Measurements from ENCODE around the gene ALDH3A1.

The ALDH3A1 gene

DNA sequence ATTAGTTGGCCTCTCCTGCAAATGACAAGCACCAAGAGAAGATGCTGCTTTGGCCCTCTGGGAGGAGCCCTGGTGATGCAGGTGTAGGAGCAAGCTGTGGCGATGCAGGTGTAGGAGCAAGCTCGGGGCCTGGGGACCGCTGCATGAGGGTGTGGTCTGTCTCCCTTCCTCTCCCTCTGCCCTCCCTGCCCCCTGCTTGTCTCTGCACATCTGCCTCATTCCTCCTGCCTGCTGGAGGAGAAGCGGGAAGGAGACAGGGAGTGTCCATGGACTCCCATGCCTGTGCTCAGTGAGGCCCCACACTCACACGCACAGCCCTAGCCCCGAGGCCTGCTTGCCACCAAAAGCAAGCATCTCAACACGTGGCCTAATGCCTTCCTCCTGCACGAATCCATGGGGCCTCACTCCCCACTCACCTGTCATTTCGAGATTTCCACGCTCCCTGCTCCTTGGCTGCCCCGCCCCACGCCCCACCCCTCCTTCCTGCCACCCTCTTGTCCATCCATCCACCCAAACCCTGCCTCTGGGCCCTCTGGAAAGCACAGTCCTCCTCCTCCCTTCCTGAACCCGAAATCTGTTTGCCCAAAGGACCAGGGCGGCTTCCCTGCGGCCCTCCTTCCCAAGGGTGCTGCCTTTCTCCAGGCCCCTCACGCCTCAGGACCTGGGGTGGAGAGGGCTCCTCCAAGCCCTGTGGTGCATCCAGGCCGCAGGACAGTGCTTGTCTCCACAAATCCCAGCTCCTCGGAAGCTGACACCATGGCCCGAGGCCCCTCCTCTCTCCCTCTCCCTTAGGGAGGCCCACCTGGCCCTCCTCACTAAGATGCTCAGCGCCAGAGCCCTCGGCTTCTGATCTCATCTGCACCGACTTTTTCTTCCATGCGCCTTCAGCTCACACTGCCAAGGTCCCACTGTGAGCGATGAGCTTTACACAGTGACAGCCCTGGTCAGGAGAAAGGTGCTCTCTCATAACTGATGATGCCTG is 11.8 kb upstream of the ALDH3A1 start:
- DNase-seq, result no peak

DNA sequence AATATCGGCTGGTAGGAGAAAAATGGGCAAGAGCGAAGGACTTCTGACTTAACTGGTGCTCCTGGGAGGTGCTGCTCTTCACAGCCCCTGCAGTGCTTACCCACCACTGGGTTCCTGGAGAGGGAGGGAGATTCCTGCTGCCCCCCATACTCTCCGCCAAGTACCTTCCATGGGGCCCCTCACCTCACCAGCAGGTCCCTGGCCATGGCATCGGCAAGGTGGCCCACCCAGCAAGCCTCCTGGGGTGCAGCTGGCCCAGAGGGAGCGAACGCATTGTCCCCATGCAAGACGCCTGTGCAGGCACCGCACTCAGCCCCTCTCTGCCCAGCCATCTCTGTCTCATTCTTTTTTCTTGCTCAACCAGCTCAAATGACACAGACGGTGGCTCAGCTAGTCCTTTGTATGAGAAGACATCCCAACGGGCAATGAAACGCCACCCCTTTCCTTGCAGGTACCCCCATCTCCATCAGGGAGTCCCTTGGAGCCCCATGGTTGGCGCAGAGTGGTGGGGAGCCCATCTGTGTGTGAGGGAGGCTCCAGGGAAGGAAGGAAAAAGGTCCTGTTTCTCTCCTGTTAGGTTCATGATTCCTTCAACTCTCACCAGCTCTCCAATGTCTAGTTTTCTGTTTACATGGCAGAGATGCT is 9.6 kb upstream of the ALDH3A1 start:
- no peak for DNase-seq

- no peak for DNase-seq
These were observed 8.4 kb upstream of the ALDH3A1 start for GRCh38 chr17:19756546-19756945.

DNA sequence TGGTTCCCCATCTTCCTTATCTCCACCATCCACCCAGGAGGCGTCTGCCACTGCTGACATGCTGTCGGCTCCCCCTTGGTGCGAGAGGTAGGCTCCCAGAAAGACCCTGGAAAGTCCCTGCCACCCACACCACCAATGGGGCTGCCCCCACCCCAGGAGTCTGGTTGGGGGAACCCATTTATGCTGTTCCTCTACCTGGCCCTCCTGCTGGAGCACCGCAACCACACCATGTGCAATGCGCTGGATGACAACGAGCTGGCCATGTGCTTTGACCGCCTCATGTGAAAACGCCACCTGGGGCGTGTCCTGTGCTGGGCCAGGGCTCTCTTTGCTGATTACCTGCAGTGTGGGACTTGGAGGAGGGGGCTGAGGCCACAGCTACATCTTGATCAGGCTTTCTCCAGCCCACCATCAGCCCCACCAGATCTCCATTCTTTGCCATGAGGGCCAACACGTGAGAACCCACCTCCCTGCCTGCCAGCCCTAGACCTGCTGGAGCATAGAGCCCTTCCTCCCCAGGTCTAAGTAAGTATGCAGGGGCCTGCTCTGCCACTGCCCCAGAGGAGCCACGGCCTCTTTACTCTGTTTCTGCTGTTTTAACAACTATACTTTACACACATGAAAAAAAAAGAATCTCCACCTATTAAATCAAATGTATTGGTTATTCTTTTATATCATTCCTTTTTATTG is 7.9 kb upstream of the ALDH3A1 start:
- no peak for DNase-seq

DNA sequence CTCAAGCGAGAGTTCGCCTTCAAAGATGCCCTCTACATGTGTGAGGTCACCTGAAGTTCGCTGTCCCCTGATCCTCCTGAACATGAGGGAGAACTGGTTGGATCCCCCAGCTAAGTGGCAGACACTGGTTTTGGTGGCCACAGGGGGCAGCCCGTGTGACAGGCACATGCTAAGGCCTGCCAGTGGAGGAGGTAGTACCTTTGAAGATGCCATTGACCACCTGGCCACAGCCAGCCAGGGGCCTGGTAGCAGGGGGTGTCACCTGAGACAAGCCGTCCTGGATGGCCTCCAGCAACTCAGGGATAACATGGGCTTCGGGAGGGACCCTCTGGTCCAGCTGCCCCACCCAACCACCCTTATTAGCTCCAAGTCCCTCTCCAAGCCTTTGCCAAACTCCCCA is 7.3 kb upstream of the ALDH3A1 start:
- DNase-seq, result no peak

- peak in 1 of 2 experiments; percentile 11 for DNase-seq
These were observed 5.8 kb upstream of the ALDH3A1 start for GRCh38 chr17:19753661-19754463.

DNA sequence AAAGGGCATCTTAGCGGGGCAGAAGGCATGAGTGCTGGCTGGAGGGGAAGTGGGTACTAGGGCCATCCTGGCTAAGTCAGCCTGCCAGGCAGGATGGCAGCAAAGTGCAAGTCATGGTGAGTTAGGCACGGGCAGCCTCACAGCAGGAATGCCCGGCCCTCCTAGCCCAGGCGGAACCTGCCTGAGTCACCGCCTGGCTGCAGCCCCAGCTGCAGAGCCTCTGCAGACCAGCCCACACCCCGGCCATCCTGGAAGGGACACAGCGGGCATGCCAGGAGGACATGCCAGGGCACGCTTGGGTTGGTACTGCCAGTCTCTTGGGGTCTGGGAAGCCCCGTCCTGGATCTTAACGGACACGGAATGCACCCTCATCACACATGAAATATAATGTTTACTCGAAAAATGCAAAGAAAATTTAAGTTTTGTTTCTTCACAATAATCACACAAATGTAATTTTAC is 5.0 kb upstream of the ALDH3A1 start:
- DNase-seq, result no peak

GRCh38 chr17:19752216-19753050 is 4.3 kb upstream of the ALDH3A1 start:
- DNase-seq, result no peak

DNA sequence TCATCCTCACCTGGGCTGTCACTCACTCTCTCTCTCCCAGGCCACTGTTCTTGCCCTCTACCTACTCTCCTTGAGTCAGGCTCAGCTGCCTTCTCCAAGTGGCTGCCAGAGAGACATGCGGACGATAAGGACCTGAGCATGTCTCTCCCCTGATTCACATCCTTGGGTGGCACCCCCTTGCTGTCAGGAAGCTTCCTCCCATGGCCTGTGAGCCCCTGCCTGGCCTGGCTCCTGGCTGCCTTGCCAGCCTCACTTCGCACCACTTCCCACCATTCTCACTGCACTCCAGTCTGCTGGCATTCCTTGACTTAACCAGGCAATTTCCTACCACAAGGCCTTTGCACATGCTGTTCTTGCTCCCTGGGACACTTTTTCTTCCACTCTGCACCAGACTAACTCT is 2.7 kb upstream of the ALDH3A1 start:
- DNase-seq, result no peak

DNA sequence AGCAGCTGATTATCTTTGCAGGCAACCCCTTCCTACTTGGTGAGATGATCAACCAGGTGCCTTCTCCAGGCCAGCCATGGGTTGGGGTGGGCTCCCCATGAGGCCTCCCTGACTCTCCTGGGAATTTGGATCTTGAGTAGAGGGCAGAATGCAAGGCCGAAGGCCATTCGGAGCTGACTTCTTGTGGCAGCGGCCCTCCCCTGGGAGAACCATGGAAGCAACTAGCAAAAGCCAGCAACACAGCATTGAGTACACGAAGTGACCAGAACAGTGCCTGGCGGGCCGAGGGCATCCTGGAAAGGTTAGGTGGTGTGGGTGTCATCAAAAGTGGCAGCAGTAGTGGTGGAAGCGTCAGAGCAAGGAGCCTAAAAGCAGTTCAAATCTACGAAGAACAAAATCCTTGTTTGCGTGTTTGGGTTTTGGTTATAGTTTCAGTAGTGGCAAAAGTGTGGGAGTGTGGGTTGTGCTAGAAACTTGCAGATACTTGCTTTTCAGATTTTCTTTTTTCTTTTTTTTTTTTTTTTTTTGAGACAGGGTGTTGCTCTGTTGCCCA is 2.0 kb upstream of the ALDH3A1 start:
- no peak for DNase-seq

DNA sequence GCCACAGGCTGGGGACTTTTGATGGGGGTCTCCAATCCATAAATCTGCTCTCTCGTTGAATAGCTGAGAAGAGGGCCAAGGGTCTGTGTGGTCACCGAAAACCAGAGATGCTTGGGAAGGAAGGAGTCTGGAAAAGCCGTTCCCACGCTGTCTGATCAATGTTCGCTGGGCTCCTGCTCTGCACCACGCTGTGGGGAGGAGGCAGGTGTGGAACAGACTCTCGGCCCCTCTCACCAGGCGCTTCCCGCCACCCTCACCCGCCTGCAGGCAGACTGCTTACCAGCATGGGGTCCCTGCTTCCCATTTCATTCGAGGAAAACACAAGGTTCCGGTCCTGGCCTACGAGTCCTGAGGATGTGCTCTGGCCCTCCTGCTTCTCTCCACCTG is 702 bp upstream of the ALDH3A1 start:
- DNase-seq, result no peak

GRCh38 chr17:19747159-19747719 is 859 bp downstream of the ALDH3A1 start:
- DNase-seq, result no peak

DNA sequence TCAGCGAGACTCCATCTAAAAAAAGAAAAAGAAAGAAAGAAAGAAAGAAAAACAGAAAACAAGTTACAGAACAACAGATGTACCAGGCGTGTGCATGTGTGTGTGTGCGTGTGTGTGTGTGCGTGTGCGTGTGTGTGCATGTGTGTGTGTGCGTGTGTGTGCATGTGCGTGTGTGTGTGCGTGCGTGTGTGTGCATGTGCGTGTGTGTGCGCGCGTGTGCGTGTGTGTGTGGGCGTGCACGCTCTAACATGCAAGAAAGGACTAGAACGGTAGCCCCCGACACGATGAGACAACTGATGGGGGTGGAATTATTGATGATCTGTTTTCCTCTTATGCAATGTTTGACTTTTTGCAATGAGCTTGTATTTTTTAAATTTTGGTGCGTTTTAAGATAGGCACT is 1.6 kb downstream of the ALDH3A1 start:
- DNase-seq, result no peak

DNA sequence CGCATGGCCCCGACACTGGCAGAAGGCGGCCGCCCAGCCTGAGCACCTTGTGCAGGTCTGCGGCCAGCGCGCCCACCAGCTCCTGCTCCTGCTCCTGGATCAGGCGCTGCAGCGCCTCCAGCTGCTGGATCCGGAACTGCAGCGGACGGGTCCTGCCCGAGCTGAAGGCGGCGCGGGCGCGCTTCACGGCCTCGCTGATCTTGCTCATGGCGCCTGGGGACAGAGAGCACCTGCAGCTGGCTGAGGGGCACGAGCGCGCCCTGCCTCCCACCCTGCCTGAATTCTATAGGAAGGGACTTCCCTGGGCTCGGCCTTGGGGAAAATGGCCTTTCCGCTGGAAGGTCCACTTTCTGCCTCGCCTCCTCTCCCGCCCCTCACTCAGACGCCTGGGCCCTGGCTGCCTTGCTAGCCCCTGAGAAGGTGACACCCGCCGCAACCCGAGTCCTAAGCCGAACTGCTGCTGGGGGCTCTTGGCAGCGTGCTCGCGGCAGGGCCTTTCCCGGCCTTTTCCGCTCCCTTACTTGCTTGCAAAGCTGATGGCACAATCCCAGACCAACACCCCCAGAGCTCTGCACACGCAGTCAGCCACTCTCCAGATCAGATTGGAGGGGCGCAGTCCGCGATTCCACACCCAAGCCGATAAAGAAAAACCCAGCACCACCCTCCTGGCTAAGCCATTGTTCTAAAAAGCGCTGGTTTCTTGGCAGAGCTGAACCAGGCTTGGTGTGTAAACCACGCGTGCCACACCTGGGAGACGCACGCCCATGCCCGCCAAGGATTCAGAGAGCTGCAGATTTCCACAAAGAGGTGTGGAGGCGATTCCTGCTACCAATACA is 3.0 kb downstream of the ALDH3A1 start:
- peak in 1 of 2 experiments; percentile 51 for DNase-seq

GRCh38 chr17:19744492-19744891 is 3.6 kb downstream of the ALDH3A1 start:
- DNase-seq, result no peak

GRCh38 chr17:19743101-19744100 is 4.7 kb downstream of the ALDH3A1 start:
- DNase-seq, result no peak

DNA sequence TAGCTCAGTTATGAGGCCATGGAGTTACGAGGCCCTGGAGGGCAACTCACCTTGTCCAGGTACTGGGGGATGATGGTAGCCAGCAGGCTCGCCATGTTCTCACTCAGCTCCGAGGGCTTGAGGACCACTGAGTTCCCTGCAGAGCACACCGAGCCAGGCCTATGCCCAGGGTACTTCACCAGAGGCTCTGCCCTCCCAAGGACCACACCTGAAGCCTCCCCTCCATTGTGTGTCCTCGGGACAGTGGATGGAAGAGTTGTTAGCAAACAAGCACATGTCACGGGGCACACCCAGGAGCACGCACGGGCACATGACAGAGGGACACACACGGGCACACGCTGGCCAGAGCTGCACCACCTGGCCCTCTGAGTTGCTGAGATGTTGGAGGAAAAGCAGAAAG is 5.6 kb downstream of the ALDH3A1 start:
- DNase-seq, result no peak

DNA sequence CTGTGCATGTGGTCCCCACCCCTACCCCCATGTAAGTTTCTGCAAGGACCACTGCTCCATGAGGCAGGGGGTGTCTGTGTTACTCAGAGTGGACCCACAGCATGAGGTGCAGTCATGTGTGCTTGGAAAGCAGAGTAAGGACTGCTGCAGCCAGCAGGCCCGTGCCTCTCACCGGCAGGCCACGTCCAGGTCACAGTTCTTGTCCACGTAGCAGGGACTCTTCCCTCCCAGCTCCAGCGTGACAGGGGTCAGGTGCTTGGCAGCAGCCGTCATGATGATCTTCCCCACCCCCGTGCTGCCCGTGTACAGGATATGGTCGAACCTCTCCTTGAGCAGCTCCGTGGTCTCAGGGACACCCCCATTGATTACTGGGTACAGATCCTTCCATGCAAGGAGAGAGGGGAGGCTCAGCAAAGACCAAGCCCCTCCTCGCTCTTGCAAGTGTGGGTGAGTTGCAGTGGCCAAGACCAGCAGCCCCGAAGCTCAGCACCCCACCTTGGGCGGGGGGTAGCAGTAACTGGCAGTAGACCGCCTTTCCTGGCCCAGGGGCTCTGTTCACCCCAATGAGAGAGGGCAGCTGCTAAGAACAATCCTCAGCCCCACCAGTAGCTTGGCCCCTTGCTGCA is 6.2 kb downstream of the ALDH3A1 start:
- DNase-seq, result no peak
